Measurements from ENCODE around the gene PPAN.

GRCh38 chr19:10092648-10093294, 13.4 kb upstream of the PPAN start:
- no peak for TF ChIP-seq CTCF (IDR thresholded peaks at IDR 0.05)
- TF ChIP-seq EP300 (IDR thresholded peaks at IDR 0.05) = no peak
- no peak for TF ChIP-seq POLR2A (IDR thresholded peaks at IDR 0.05)

Data from ovary (tissue), 3 donors.